HAP-1 (cell line): ENCODE measurements around the gene C19orf67.

Source experiments
- DNase-seq, 2 experiments: peaks; one replicate each; pipeline ENCODE4 v3.0.0-alpha.2; 2016 to 2020; ENCODE audit warnings: low spot score in 2 of 2
- H3K27me3 ChIP-seq: fragments of 250-450 bp; sonication (Bioruptor Pico); 2 replicates; pipeline ENCODE4 v1.5.1; 2020; ENCODE audit warnings: low read depth, mild to moderate bottlenecking, moderate library complexity
- H3K36me3 ChIP-seq: fragments of 250-450 bp; sonication (Bioruptor Pico); replicated peaks from 2 replicates; pipeline ENCODE4 v1.5.1; 2020; ENCODE audit warnings: mild to moderate bottlenecking
- H3K4me1 ChIP-seq: fragments of 250-450 bp; sonication (Bioruptor Pico); 2 replicates; pipeline ENCODE4 v1.5.1; 2020; ENCODE audit warnings: mild to moderate bottlenecking
- H3K4me3 ChIP-seq: fragments of 250-450 bp; sonication (Bioruptor Pico); 2 replicates; pipeline ENCODE4 v1.5.1; 2020; ENCODE audit warnings: mild to moderate bottlenecking, moderate library complexity
- H3K9me3 ChIP-seq: fragments of 250-450 bp; sonication (Bioruptor Pico); 2 replicates; pipeline ENCODE4 v1.5.1; 2020; ENCODE audit warnings: mild to moderate bottlenecking, moderate library complexity
- in situ Hi-C: fragments of 300-500 bp; cut with MboI; formaldehyde crosslinking; loops from 3 replicates; pipeline ENCODE4 v1.14.3; 2020; ENCODE audit warnings: low sequenced_read_pairs, inconsistent platforms, mixed read lengths

The C19orf67 gene

DNA sequence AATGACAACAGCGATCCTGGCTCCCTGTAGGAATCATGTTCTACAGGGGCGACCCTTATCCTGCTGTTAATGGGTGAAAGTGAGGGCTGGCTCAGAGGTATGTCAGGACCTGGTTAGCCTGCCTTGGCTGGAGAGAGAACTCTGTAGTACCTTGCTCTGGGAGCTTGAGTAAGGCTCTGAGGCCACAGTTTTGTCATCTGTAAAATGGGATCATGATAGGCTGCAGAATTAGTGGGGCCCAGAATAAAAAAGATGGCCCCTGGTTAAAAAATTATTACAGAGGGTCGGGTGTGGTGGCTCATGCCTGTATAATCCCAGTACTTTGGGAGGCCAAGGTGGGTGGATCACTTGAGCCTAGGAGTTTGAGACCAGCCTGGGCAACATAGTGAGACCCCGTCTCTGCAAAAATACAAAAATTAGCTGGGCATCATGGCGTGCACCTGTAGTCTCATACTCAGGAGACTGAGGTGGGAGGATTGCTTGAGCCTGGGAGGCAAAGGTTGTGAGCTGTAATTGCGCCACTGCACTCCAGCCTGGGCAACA, 15.5 kb upstream of the C19orf67 start:
- no peaks in the 10 kb centered on the region for H3K9me3 ChIP-seq
- in situ Hi-C loops: no loop called here
- no peak for DNase-seq
- H3K27me3 ChIP-seq: no peaks in the 10 kb centered on the region
- H3K4me1 ChIP-seq: no peaks in the 10 kb centered on the region
- H3K4me3 ChIP-seq: no peak overlapping the region
- peaks cover 27% of the 10 kb centered on the region for H3K36me3 ChIP-seq

GRCh38 chr19:14097532-14098151, 12.1 kb upstream of the C19orf67 start:
- Histone ChIP-seq H3K36me3 (peaks cover 22% of the 10 kb centered on the region), H3K9me3 (peaks cover 8% of the 10 kb centered on the region), H3K4me1 (no peaks in the 10 kb centered on the region), H3K4me3 (no peak overlapping the region), H3K27me3 (no peaks in the 10 kb centered on the region)
- in situ Hi-C loops: no loop called here
- no peak for DNase-seq

GRCh38 chr19:14096272-14096992, 10.8 kb upstream of the C19orf67 start:
- Histone ChIP-seq H3K4me1 (peaks cover 2% of the 10 kb centered on the region; the same call in 1 of the 2 replicates), H3K9me3 (peaks cover 8% of the 10 kb centered on the region), H3K36me3 (peaks cover 14% of the 10 kb centered on the region), H3K27me3 (no peaks in the 10 kb centered on the region), H3K4me3 (no peak overlapping the region)
- DNase-seq: no peak
- in situ Hi-C loops: no loop called here

DNA sequence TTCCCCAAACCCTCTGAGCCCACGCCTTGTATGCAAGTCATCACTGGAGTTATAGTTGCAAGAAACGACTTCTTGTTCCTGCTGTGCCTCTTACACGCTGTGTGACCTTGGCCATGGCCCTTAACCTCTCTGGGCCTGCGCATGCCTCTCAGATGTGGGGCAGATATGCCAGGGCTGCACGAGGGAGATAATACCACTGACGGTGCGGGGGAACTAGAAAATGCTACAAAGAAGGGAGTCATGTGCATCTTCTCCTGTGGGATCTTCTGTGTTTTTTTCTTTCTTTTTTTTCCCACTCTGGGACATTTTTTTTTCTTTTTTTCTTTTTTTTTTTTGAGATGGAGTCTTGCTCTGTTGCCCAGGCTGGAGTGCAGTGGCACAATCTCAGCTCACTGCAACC, 9.3 kb upstream of the C19orf67 start:
- peaks cover 2% of the 10 kb centered on the region; the same call in 1 of the 2 replicates for H3K4me1 ChIP-seq
- in situ Hi-C loops: no loop called here
- peaks cover 3% of the 10 kb centered on the region for H3K36me3 ChIP-seq
- H3K27me3 ChIP-seq: no peaks in the 10 kb centered on the region
- DNase-seq: no peak
- no peak overlapping the region for H3K4me3 ChIP-seq
- peaks cover 8% of the 10 kb centered on the region for H3K9me3 ChIP-seq

DNA sequence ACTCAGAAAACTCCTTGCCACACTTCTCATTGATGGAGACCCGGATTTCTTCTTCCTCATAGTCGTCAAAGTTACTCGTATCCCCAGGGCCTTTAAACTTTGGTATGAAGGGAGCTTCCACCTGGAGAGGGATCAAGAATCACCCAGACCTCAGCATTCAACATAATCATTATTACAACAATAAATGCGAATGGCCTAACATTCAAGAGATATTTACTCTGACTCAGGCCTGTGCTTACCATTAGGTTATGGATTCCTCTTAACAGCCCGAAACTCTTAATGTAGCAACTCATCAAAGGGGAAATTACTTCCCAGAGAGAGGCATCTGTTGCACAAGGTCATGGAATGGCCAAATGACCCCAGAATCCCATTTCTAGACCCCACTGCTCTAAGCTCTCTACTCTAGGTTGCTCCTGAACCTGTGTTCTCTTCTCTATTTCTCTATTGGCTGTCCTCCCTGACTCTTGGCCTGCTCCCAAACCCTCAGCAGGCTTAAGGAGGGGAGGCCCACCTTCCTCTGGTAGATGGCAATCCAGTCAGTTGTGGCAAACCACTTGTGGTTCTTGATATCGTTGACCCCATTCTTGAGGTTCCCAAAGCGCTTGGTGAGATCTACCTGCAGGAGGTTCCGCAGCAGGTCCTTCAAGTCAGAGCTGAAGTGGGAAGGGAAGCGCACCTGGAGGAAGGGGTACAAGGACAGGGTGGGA, 7.7 kb upstream of the C19orf67 start:
- H3K27me3 ChIP-seq: no peaks in the 10 kb centered on the region
- DNase-seq: no peak
- no peak overlapping the region for H3K4me3 ChIP-seq
- H3K36me3 ChIP-seq: peaks cover 10% of the 10 kb centered on the region
- in situ Hi-C loops: no loop called here
- H3K4me1 ChIP-seq: peaks cover 2% of the 10 kb centered on the region; the same call in 1 of the 2 replicates
- peaks cover 8% of the 10 kb centered on the region for H3K9me3 ChIP-seq

GRCh38 chr19:14091813-14092462, 6.4 kb upstream of the C19orf67 start:
- in situ Hi-C loops: no loop called here
- Histone ChIP-seq H3K4me1 (peaks cover 2% of the 10 kb centered on the region; the same call in 1 of the 2 replicates), H3K9me3 (peaks cover 8% of the 10 kb centered on the region), H3K27me3 (no peaks in the 10 kb centered on the region), H3K4me3 (peak overlapping the region; percentile 49), H3K36me3 (peaks cover 12% of the 10 kb centered on the region)
- DNase-seq: peak in 1 of 2 experiments; percentile 36

- peak; percentile 62 to 73 for DNase-seq
- Histone ChIP-seq H3K9me3 (peaks cover 8% of the 10 kb centered on the region), H3K4me3 (peak overlapping the region; percentile 49), H3K36me3 (peaks cover 13% of the 10 kb centered on the region), H3K4me1 (peaks cover 2% of the 10 kb centered on the region; the same call in 1 of the 2 replicates), H3K27me3 (no peaks in the 10 kb centered on the region)
- in situ Hi-C loops: no loop called here
Observed at GRCh38 chr19:14091081-14091812, 5.7 kb upstream of the C19orf67 start.

DNA sequence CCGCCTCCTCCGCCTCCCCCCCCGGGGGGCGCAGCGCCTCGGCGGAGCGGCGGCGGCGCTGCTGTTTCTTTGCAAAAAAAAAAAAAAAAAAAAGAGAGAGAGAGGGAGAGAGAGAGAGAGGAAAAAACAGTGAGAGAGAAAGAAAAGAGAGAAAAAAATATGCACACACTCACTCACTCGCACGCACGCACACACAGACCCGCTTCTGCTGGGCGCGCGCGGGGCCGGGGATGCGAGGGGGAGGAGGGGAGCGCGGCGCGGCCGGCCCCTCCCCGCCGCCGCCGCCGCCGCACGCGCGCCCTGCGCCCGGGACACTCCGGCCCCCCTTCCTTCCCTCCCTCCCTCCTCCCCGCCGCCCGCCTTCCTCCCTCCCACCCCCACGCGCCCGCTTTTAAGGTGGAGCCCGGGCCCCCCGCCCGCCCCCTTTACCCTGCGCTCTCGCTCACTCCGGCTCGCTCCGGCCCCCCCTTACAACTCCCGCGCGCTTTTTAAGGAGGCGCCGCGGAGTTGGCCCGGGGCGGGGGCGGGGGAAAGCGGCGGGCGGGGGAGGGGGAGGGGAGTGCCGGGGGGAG, 5.0 kb upstream of the C19orf67 start, which contains the start of gene SAMD1:
Gene SAMD1 (minus strand): TSS at position 243 of the 572 bp plus-strand sequence.
- Histone ChIP-seq H3K9me3 (peaks cover 8% of the 10 kb centered on the region), H3K36me3 (peaks cover 13% of the 10 kb centered on the region), H3K27me3 (no peaks in the 10 kb centered on the region), H3K4me1 (peaks cover 2% of the 10 kb centered on the region; the same call in 1 of the 2 replicates), H3K4me3 (peak within 1 kb of the TSS; percentile 49)
- peak; percentile 79 to 93 for DNase-seq
- in situ Hi-C loops: no loop called here

- in situ Hi-C loops: no loop called here
- H3K9me3 ChIP-seq: peaks cover 8% of the 10 kb centered on the region
- no peaks in the 10 kb centered on the region for H3K27me3 ChIP-seq
- H3K4me3 ChIP-seq: peak overlapping the region; percentile 38
- H3K36me3 ChIP-seq: peaks cover 13% of the 10 kb centered on the region
- H3K4me1 ChIP-seq: peaks cover 2% of the 10 kb centered on the region; the same call in 1 of the 2 replicates
- peak in 1 of 2 experiments; percentile 70 for DNase-seq
Observed at GRCh38 chr19:14089662-14090508, 4.3 kb upstream of the C19orf67 start.

DNA sequence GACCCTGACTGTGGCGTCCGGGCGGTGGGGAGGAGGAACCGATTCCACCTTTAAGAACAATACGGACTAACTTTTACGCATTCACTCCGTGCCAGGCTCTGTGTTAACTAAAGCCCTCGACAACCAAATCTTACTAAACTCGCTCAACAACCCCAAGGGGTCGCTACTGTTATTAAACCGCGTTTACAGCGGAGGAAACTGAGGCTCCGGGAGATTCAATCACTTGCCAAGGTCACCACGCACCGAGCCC, 3.8 kb upstream of the C19orf67 start:
- no peaks in the 10 kb centered on the region for H3K27me3 ChIP-seq
- peaks cover 2% of the 10 kb centered on the region; the same call in 1 of the 2 replicates for H3K4me1 ChIP-seq
- H3K4me3 ChIP-seq: peak overlapping the region; percentile 38
- peaks cover 13% of the 10 kb centered on the region for H3K36me3 ChIP-seq
- peak in 1 of 2 experiments; percentile 31 for DNase-seq
- in situ Hi-C loops: no loop called here
- H3K9me3 ChIP-seq: peaks cover 8% of the 10 kb centered on the region

GRCh38 chr19:14088634-14089411, 3.2 kb upstream of the C19orf67 start:
- H3K4me1 ChIP-seq: peaks cover 2% of the 10 kb centered on the region; the same call in 1 of the 2 replicates
- H3K36me3 ChIP-seq: peaks cover 13% of the 10 kb centered on the region
- in situ Hi-C loops: no loop called here
- no peak for DNase-seq
- peak overlapping the region; percentile 38 for H3K4me3 ChIP-seq
- H3K27me3 ChIP-seq: no peaks in the 10 kb centered on the region
- peaks cover 6% of the 10 kb centered on the region; the same call in 1 of the 2 replicates for H3K9me3 ChIP-seq
